ENCODE results near the gene SYTL4.

The SYTL4 gene

GRCh38 chrX:100704581-100705203, 27.2 kb downstream of the SYTL4 start:
- no peak for TF ChIP-seq CTCF (IDR thresholded peaks at IDR 0.05; ENCODE audit: insufficient read depth, low read length)
- TF ChIP-seq REST (IDR thresholded peaks at IDR 0.05; ENCODE audit: insufficient replicate concordance, low read depth), result no peak
- TF ChIP-seq POLR2AphosphoS5 (IDR thresholded peaks at IDR 0.05; ENCODE audit: low read depth), result no peak
- TF ChIP-seq SPI1 (IDR thresholded peaks at IDR 0.05; ENCODE audit: borderline replicate concordance, low read depth), result no peak
- TF ChIP-seq GABPA (IDR thresholded peaks at IDR 0.05; ENCODE audit: low read depth), result no peak
- no peak for DNase-seq (ENCODE audit: low read depth in 1 of 2, low spot score in 1 of 2)
- H3K27ac ChIP-seq (replicated peaks), result no peak overlapping the region
- no peaks in the 10 kb centered on the region for H3K27me3 ChIP-seq (ENCODE audit: insufficient read depth, poor library complexity, severe bottlenecking)
- H3K4me3 ChIP-seq (replicated peaks; ENCODE audit: insufficient read depth, low read length), result no peak overlapping the region

- no peak for TF ChIP-seq SPI1 (IDR thresholded peaks at IDR 0.05; ENCODE audit: borderline replicate concordance, low read depth)
- TF ChIP-seq CTCF (IDR thresholded peaks at IDR 0.05; ENCODE audit: insufficient read depth, low read length), result no peak
- no peak for TF ChIP-seq POLR2AphosphoS5 (IDR thresholded peaks at IDR 0.05; ENCODE audit: low read depth)
- no peak for TF ChIP-seq GABPA (IDR thresholded peaks at IDR 0.05; ENCODE audit: low read depth)
- TF ChIP-seq REST (IDR thresholded peaks at IDR 0.05; ENCODE audit: insufficient replicate concordance, low read depth), result no peak
- H3K27me3 ChIP-seq (ENCODE audit: insufficient read depth, poor library complexity, severe bottlenecking), result no peaks in the 10 kb centered on the region
- DNase-seq (ENCODE audit: low read depth in 1 of 2, low spot score in 1 of 2), result no peak
- no peak overlapping the region for H3K27ac ChIP-seq (replicated peaks)
- H3K4me3 ChIP-seq (replicated peaks; ENCODE audit: insufficient read depth, low read length), result no peak overlapping the region
These were observed 31.1 kb downstream of the SYTL4 start for GRCh38 chrX:100700809-100701208.

- H3K27ac ChIP-seq (replicated peaks), result no peak overlapping the region
- TF ChIP-seq REST (IDR thresholded peaks at IDR 0.05; ENCODE audit: insufficient replicate concordance, low read depth) (no peak), GABPA (IDR thresholded peaks at IDR 0.05; ENCODE audit: low read depth) (no peak)
- no peak for DNase-seq (ENCODE audit: low read depth in 1 of 2, low spot score in 1 of 2)
- H3K27me3 ChIP-seq (ENCODE audit: insufficient read depth, poor library complexity, severe bottlenecking), result no peaks in the 10 kb centered on the region
- H3K4me3 ChIP-seq (replicated peaks; ENCODE audit: insufficient read depth, low read length), result no peak overlapping the region
These were observed 33.4 kb downstream of the SYTL4 start for GRCh38 chrX:100698551-100698950.
